Type B pancreatic cell (in vitro differentiated cells): ENCODE measurements around the gene SLC25A26. TPM values are rescaled to one million over a fixed set of nuclear protein-coding genes. Genes with fewer than 3 reads are reported as not detected.

ENCODE experiments used
- DNase-seq: peaks from one replicate; pipeline ENCODE4 v3.0.0; 2021; ENCODE audit warnings: mixed read lengths; ENCODE audit not compliant: unreplicated experiment; ENCODE audit errors: extremely low spot score
- H3K27ac Mint-ChIP-seq: 2 replicates; pipeline ENCODE4 v1.8.0; 2021; ENCODE audit warnings: mild to moderate bottlenecking, mixed read lengths
- H3K27me3 Mint-ChIP-seq: 2 replicates; pipeline ENCODE4 v1.8.0; 2021; ENCODE audit warnings: mixed read lengths
- H3K36me3 Mint-ChIP-seq: 2 replicates; pipeline ENCODE4 v1.8.0; 2021; ENCODE audit warnings: mixed read lengths
- H3K4me1 Mint-ChIP-seq: one replicate; pipeline ENCODE4 v1.8.0; 2021; ENCODE audit warnings: mixed read lengths; ENCODE audit not compliant: unreplicated experiment
- H3K4me3 Mint-ChIP-seq: 2 replicates; pipeline ENCODE4 v1.8.0; 2021; ENCODE audit warnings: mild to moderate bottlenecking, mixed read lengths
- H3K9me3 Mint-ChIP-seq: 2 replicates; pipeline ENCODE4 v1.8.0; 2021; ENCODE audit warnings: mixed read lengths
- total RNA-seq: library from RNA; stranded (reverse); gene quantifications from 2 replicates; pipeline ENCODE4 v1.2.1, GENCODE V29; 2021; ENCODE audit warnings: low replicate concordance
- TF ChIP-seq, protein P1 (sequence below): fragments of 200-600 bp; sonication (generic); conservative IDR thresholded peaks from 2 replicates; pipeline ENCODE4 v1.5.0; 2021; ENCODE audit warnings: antibody characterized with exemption, mild to moderate bottlenecking

Gene SLC25A26
- total RNA-seq, 1 donor from 2014 or later: 13.4 TPM

DNA sequence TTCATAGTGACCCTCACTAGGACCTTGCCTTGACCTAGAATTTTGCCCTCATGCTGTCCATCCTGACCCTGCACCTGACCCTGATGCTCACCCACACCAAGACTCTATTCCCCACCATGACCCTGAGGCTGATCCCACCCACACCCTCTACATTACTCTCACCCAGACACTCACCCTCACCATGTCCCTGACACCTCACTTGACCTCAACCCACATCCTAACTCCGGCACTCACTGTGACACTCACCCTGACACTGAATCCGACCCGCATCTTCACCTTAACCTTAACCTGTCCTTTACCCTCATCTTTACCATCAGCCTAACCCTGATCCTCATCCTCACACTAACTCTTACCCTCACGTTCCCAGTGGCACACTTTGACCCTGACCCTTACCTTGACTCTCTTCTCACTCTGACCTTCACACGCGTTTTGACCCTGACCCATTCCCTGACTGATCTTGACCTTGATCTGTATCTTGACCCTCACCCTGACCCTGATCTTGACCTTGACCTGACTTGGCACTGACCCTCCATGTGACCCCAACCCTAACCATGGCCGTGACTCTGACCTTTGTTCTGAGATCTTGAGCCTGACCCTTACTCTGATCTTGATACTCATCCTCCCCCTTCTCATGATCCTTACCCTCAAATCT is 22.2 kb upstream of the SLC25A26 start:
- Mint-ChIP-seq H3K4me1 (peaks cover 4% of the 10 kb centered on the region), H3K27ac (no peak overlapping the region), H3K27me3 (peaks cover 20% of the 10 kb centered on the region), H3K4me3 (no peak overlapping the region), H3K36me3 (no peaks in the 10 kb centered on the region), H3K9me3 (no peaks in the 10 kb centered on the region)
- TF ChIP-seq, protein P1, sequence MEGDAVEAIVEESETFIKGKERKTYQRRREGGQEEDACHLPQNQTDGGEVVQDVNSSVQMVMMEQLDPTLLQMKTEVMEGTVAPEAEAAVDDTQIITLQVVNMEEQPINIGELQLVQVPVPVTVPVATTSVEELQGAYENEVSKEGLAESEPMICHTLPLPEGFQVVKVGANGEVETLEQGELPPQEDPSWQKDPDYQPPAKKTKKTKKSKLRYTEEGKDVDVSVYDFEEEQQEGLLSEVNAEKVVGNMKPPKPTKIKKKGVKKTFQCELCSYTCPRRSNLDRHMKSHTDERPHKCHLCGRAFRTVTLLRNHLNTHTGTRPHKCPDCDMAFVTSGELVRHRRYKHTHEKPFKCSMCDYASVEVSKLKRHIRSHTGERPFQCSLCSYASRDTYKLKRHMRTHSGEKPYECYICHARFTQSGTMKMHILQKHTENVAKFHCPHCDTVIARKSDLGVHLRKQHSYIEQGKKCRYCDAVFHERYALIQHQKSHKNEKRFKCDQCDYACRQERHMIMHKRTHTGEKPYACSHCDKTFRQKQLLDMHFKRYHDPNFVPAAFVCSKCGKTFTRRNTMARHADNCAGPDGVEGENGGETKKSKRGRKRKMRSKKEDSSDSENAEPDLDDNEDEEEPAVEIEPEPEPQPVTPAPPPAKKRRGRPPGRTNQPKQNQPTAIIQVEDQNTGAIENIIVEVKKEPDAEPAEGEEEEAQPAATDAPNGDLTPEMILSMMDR: no peak
- no peak for DNase-seq

DNA sequence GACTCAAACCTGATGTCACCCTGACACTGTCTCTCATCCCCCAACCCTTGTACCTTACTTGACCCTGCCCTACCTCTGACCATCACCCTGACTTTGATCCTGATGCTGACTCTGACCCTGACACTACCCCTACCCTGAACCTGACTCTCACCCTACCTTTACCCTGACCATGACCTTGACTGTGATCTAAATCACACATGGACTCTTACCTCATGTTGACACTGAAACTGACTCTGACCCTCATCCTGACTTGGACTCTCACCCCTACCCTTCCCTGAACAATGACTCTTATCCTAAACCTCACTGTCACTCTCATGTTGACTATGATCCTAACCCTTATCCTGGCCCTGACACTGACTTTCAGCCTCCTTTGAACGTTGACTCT is 21.7 kb upstream of the SLC25A26 start:
- no peak overlapping the region for H3K4me3 Mint-ChIP-seq
- peaks cover 20% of the 10 kb centered on the region for H3K27me3 Mint-ChIP-seq
- TF ChIP-seq, protein P1: no peak
- no peak for DNase-seq
- no peaks in the 10 kb centered on the region for H3K9me3 Mint-ChIP-seq
- no peaks in the 10 kb centered on the region for H3K36me3 Mint-ChIP-seq
- H3K4me1 Mint-ChIP-seq: peaks cover 4% of the 10 kb centered on the region
- no peak overlapping the region for H3K27ac Mint-ChIP-seq

DNA sequence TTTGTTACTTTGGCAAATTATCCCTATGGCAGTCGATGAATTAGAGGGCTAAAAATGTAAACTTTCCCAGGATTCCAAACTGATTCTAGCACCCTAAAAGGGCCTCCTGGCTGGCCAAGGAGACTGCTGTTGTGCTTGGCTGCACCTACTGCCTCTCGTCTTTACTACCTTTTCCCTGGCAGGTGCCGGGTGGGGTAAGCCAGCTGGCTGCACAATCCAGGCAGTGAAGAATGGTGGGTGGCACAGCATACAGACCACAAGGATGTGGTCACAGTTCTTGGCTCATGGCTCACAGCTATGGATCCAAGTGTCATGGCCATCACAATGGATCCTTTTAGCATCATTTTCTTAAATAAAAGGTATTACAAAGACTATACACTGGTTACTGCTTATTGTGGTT is 20.7 kb upstream of the SLC25A26 start:
- Mint-ChIP-seq H3K36me3 (no peaks in the 10 kb centered on the region), H3K4me1 (peaks cover 4% of the 10 kb centered on the region), H3K4me3 (no peak overlapping the region), H3K27ac (no peak overlapping the region), H3K27me3 (peaks cover 21% of the 10 kb centered on the region), H3K9me3 (no peaks in the 10 kb centered on the region)
- DNase-seq: no peak
- TF ChIP-seq, protein P1: no peak

DNA sequence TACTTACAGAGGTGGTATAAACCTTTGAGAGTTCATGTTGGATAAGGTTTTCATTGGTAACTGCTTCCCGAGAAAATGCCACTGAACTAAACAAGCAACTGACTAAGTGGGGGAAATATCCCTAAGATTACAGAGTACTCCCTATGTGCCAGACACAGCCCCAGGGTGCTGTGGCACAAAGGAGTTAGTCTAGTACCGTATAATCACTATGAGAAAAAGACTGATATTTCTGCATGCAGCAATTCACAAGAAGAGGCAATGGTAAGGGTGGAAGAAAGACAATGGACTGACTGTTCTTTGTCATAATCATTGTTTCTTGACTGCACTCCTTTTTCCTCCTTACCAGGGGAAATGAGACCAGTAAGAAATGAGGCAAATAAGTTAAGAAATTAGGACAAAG is 20.0 kb upstream of the SLC25A26 start:
- Mint-ChIP-seq H3K9me3 (no peaks in the 10 kb centered on the region), H3K27ac (no peak overlapping the region), H3K36me3 (no peaks in the 10 kb centered on the region), H3K4me3 (no peak overlapping the region), H3K4me1 (no peaks in the 10 kb centered on the region), H3K27me3 (peaks cover 15% of the 10 kb centered on the region)
- no peak for DNase-seq
- TF ChIP-seq, protein P1: no peak

DNA sequence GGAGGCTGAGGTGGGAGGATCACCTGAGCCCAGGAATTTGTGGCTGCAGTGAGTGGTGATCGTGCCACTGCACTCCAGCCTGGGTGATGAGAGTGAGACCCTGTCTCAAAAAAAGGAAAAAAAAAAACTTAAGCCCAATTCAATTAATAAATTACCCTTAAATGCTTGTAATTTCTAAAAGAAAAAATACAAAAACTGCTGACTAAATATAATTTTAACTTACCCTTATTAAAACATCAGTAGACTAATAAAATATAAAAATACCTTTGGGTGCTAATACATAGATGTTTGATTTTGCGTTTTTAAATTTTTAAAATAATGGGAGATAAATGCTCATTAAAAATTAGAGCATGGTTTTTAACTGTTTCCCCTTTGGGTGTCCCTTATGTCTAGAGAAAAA is 17.5 kb upstream of the SLC25A26 start:
- no peaks in the 10 kb centered on the region for H3K4me1 Mint-ChIP-seq
- no peak for DNase-seq
- H3K27me3 Mint-ChIP-seq: peaks cover 5% of the 10 kb centered on the region
- H3K36me3 Mint-ChIP-seq: no peaks in the 10 kb centered on the region
- H3K27ac Mint-ChIP-seq: no peak overlapping the region
- no peak overlapping the region for H3K4me3 Mint-ChIP-seq
- no peaks in the 10 kb centered on the region for H3K9me3 Mint-ChIP-seq
- TF ChIP-seq, protein P1: no peak

DNA sequence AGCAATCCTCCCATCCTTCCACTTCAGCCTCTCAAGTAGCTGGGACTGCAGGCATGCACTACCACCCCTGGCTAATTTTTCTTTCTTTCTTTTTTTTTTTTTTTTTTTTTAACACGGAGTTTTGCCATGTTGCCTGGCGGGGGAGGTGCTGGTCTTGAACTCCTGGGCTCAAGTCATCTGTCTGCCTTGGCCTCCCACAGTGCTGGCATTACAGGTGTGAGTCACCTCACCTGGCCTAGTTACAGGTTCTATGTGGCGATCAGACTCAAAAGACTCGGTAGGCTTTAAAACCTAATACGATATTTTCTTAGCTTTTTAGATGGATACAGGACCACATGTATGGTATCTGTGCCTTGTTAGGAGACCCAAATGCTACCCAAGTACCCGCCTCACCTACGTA is 14.0 kb upstream of the SLC25A26 start:
- no peak for DNase-seq

More for the DNA sequence above, 14.0 kb upstream of the SLC25A26 start:
- Mint-ChIP-seq H3K9me3 (no peaks in the 10 kb centered on the region), H3K27ac (no peak overlapping the region), H3K36me3 (no peaks in the 10 kb centered on the region), H3K4me1 (no peaks in the 10 kb centered on the region), H3K4me3 (no peak overlapping the region), H3K27me3 (peaks cover 5% of the 10 kb centered on the region)
- TF ChIP-seq, protein P1: no peak
